Measurements from ENCODE around the gene PUSL1. TPM values are rescaled to one million over a fixed set of nuclear protein-coding genes. Genes with fewer than 3 reads are reported as not detected.

The PUSL1 gene
- total RNA-seq, 1 donor from 2014 or later = 4.7 TPM

DNA sequence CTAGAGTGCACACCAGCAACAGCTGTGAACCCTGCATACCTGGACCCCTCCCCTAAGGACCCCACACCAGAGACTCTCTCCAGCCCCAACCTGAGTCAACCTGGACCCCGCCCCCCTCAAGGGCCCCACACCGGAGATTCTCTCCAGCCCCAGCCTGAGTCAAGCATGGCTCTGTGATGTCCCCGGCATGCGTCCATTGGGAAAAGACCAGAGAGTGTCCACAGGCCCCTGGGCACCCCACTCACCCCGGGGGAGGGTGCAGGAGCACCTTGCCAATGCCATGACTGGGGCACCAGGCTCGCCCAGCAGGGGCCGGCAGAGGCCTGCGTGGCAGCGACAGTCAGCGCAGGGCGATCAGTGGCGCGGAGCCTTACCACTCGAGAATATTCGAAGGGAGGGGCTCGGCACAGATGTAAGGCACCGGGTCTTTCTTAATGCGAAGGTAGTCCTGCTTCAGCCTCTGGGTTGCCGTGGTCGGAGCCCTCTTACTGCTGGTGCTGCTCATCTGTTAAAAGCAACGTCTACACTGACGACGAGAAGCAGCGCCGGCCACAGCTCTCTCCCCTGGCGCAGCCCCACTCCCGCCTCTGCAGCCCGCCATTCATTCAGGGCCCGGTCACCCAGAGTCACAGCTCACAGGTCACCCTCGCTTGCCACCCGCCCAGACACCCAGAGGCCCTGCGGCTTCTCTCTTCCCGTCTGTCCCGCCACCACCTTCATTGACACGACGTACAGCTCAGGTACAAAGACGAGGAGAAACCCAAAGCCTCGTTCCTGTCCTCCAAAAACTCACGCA, 40.7 kb upstream of the PUSL1 start:
- no peak overlapping the region for H3K9ac ChIP-seq (ENCODE audit: low read depth in 1 of 3, low read length in 3 of 3)
- no peaks in the 10 kb centered on the region for H3K27me3 ChIP-seq (ENCODE audit: control insufficient read depth in 3 of 3, insufficient read depth in 3 of 3, low read length in 3 of 3)
- peaks cover 15 to 30% (median 25%) of the 10 kb centered on the region in 3 donors for H3K36me3 ChIP-seq (ENCODE audit: control insufficient read depth in 3 of 3, insufficient read depth in 3 of 3, low read length in 3 of 3)
- H3K4me3 ChIP-seq (ENCODE audit: low read length in 3 of 3) = no peak overlapping the region
- H3K9me3 ChIP-seq (ENCODE audit: control insufficient read depth in 3 of 3, low read length in 3 of 3) = no peaks in the 10 kb centered on the region
- H3K4me1 ChIP-seq (ENCODE audit: control insufficient read depth in 3 of 3, insufficient read depth in 3 of 3, low read length in 3 of 3) = peaks cover 29 to 30% (median 29%) of the 10 kb centered on the region in 3 donors
- H3K27ac ChIP-seq (ENCODE audit: low read depth, low read length) = no peak overlapping the region

DNA sequence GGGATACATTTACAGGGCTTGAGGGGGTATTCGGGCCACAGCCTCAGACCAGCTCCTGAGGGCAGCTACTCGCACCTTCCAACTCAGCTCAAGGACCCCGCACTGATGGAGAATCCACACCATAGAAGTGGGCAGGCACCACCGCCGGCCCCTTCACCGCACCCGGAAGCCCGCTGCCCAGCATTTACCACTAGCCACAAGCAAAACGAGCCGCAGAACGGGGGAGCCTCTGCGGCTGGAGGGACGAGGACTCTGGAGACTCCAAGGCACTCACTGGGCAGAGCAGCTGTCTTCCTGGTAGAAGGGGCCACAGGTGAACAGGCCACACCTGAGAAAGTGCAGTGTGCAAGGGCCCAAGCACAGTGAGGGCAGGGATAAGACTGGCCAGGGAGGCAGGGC, 40.1 kb upstream of the PUSL1 start:
- Histone ChIP-seq H3K4me1 (ENCODE audit: control insufficient read depth in 3 of 3, insufficient read depth in 3 of 3, low read length in 3 of 3) (peaks cover 32 to 35% (median 32%) of the 10 kb centered on the region in 3 donors), H3K27me3 (ENCODE audit: control insufficient read depth in 3 of 3, insufficient read depth in 3 of 3, low read length in 3 of 3) (no peaks in the 10 kb centered on the region), H3K4me3 (ENCODE audit: low read length in 3 of 3) (no peak overlapping the region), H3K9ac (ENCODE audit: low read depth in 1 of 3, low read length in 3 of 3) (no peak overlapping the region), H3K27ac (ENCODE audit: low read depth, low read length) (no peak overlapping the region), H3K9me3 (ENCODE audit: control insufficient read depth in 3 of 3, low read length in 3 of 3) (no peaks in the 10 kb centered on the region), H3K36me3 (ENCODE audit: control insufficient read depth in 3 of 3, insufficient read depth in 3 of 3, low read length in 3 of 3) (peaks cover 10 to 24% (median 20%) of the 10 kb centered on the region in 3 donors)

- Histone ChIP-seq H3K27me3 (ENCODE audit: control insufficient read depth in 3 of 3, insufficient read depth in 3 of 3, low read length in 3 of 3) (no peaks in the 10 kb centered on the region), H3K27ac (ENCODE audit: low read depth, low read length) (peak overlapping the region; percentile 30), H3K4me1 (ENCODE audit: control insufficient read depth in 3 of 3, insufficient read depth in 3 of 3, low read length in 3 of 3) (peaks cover 38 to 48% (median 40%) of the 10 kb centered on the region in 3 donors), H3K36me3 (ENCODE audit: control insufficient read depth in 3 of 3, insufficient read depth in 3 of 3, low read length in 3 of 3) (peaks cover 3 to 15% (median 12%) of the 10 kb centered on the region in 3 donors), H3K4me3 (ENCODE audit: low read length in 3 of 3) (peak overlapping the region; percentile 32 to 52 (median 45)), H3K9me3 (ENCODE audit: control insufficient read depth in 3 of 3, low read length in 3 of 3) (no peaks in the 10 kb centered on the region), H3K9ac (ENCODE audit: low read depth in 1 of 3, low read length in 3 of 3) (peak overlapping the region; percentile 36 to 70 (median 36))
Observed at GRCh38 chr1:1270813-1271212, 37.6 kb upstream of the PUSL1 start.

DNA sequence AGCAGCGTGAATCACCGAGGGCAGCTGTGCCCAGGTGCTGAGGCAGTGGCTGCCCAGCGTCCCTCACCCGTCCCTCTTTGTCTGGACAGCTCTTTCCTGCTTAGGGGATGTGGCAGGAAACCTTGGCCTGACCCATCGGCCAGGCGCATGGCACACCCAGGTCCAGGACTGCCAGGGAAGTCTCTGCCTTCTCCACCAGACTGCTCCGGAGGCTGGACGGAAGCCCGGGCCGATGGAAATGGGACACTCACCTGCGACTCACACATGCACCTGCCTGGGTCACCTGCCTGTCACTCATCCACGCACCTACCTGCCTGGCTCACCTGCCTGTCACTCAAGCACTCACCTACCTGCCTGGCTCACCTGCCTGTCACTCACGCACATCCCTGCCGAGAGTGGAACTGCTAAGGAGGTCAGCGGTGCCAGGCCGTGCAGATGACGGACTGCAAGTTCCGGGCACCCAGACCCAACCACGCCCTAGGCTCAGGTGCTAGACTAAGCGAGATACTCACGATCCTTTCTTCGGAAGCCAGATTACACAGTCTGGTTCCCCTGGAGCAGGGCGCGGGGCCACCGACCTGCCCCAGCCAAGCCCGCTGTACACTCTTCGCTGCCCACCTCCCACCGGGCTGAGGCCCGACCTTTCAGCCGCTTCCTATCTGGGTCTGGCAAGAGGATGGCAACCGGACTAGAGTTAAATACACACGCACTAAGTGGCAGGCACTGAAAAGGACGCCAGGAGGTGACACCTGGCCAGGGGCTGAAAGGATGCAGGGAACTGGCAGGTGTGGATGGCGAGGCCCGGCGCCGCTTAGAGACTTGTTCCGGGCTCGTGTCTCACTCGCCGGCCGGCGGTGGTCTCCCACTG, 35.8 kb upstream of the PUSL1 start:
- Histone ChIP-seq H3K27me3 (ENCODE audit: control insufficient read depth in 3 of 3, insufficient read depth in 3 of 3, low read length in 3 of 3) (no peaks in the 10 kb centered on the region), H3K27ac (ENCODE audit: low read depth, low read length) (peak overlapping the region; percentile 69), H3K4me3 (ENCODE audit: low read length in 3 of 3) (peak overlapping the region; percentile 86 to 93 (median 90)), H3K9me3 (ENCODE audit: control insufficient read depth in 3 of 3, low read length in 3 of 3) (no peaks in the 10 kb centered on the region), H3K4me1 (ENCODE audit: control insufficient read depth in 3 of 3, insufficient read depth in 3 of 3, low read length in 3 of 3) (peaks cover 38 to 48% (median 40%) of the 10 kb centered on the region in 3 donors), H3K9ac (ENCODE audit: low read depth in 1 of 3, low read length in 3 of 3) (peak overlapping the region; percentile 90 to 98 (median 95)), H3K36me3 (ENCODE audit: control insufficient read depth in 3 of 3, insufficient read depth in 3 of 3, low read length in 3 of 3) (peaks cover 2 to 8% (median 6%) of the 10 kb centered on the region in 3 donors)

GRCh38 chr1:1273209-1273511, 35.2 kb upstream of the PUSL1 start:
- peak overlapping the region; percentile 86 to 93 (median 90) for H3K4me3 ChIP-seq (ENCODE audit: low read length in 3 of 3)
- H3K9me3 ChIP-seq (ENCODE audit: control insufficient read depth in 3 of 3, low read length in 3 of 3) = no peaks in the 10 kb centered on the region
- H3K27me3 ChIP-seq (ENCODE audit: control insufficient read depth in 3 of 3, insufficient read depth in 3 of 3, low read length in 3 of 3) = no peaks in the 10 kb centered on the region
- peaks cover 38 to 48% (median 40%) of the 10 kb centered on the region in 3 donors for H3K4me1 ChIP-seq (ENCODE audit: control insufficient read depth in 3 of 3, insufficient read depth in 3 of 3, low read length in 3 of 3)
- H3K9ac ChIP-seq (ENCODE audit: low read depth in 1 of 3, low read length in 3 of 3) = peak overlapping the region; percentile 90 to 98 (median 95)
- H3K27ac ChIP-seq (ENCODE audit: low read depth, low read length) = peak overlapping the region; percentile 69
- H3K36me3 ChIP-seq (ENCODE audit: control insufficient read depth in 3 of 3, insufficient read depth in 3 of 3, low read length in 3 of 3) = peaks cover 2 to 5% (median 3%) of the 10 kb centered on the region in 3 donors

DNA sequence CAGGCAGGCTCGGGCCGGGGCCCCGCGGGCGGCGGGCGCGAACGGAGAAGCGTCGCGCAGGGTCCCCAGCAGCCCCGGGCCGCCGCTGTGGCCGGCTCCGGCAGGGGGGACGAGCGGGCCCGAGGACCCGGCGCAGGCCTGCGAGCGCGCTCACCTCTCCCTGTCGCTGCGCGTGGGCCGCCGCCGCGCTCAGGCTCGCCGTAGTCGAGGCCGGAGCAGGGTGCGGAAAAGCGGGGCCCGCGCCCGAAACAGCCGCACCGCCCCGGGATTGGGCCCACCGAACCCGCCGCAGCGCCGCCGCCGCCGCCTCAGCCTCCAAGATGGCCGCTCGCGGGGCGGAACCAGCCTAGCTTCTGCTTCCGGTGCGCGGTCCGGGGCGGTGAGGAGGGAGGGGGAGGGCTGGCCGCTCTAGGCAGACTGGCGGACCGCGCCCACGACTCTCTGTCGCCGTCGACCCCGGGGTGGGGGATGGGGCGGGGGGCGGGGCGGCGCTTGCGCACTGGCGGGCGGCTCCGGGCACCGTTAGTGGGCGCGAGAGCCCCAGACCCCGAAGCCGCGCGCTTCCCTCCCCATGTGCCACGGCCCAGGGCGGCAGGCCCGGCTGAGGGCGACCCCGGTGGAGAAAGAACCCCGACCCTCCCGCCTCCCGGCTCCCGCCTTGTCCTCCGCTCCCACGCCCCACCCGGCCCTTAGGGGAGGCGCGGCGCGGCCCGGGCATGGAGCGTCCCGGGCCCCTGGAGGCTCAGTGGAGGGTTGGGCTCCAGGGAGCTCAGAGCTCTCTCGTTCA, 34.7 kb upstream of the PUSL1 start, which contains the start of gene UBE2J2:
UBE2J2 (minus strand) TSS at position 343 of the 787 bp plus-strand sequence. CDS start 5,862 bp downstream, outside the sequence.
- no peaks in the 10 kb centered on the region for H3K27me3 ChIP-seq (ENCODE audit: control insufficient read depth in 3 of 3, insufficient read depth in 3 of 3, low read length in 3 of 3)
- peak within 1 kb of the TSS; percentile 86 to 93 (median 90) for H3K4me3 ChIP-seq (ENCODE audit: low read length in 3 of 3)
- peak within 1 kb of the TSS; percentile 90 to 98 (median 95) for H3K9ac ChIP-seq (ENCODE audit: low read depth in 1 of 3, low read length in 3 of 3)
- H3K9me3 ChIP-seq (ENCODE audit: control insufficient read depth in 3 of 3, low read length in 3 of 3) = no peaks in the 10 kb centered on the region
- H3K36me3 ChIP-seq (ENCODE audit: control insufficient read depth in 3 of 3, insufficient read depth in 3 of 3, low read length in 3 of 3) = peaks cover 0 to 3% (median 3%) of the 10 kb centered on the region in 3 donors
- H3K27ac ChIP-seq (ENCODE audit: low read depth, low read length) = peak within 1 kb of the TSS; percentile 69
- H3K4me1 ChIP-seq (ENCODE audit: control insufficient read depth in 3 of 3, insufficient read depth in 3 of 3, low read length in 3 of 3) = peaks cover 38 to 48% (median 40%) of the 10 kb centered on the region in 3 donors

- H3K27ac ChIP-seq (ENCODE audit: low read depth, low read length) = no peak overlapping the region
- peaks cover 38 to 48% (median 40%) of the 10 kb centered on the region in 3 donors for H3K4me1 ChIP-seq (ENCODE audit: control insufficient read depth in 3 of 3, insufficient read depth in 3 of 3, low read length in 3 of 3)
- peak overlapping the region; percentile 83 to 93 (median 84) for H3K4me3 ChIP-seq (ENCODE audit: low read length in 3 of 3)
Observed at GRCh38 chr1:1274299-1274930, 34.0 kb upstream of the PUSL1 start.

GRCh38 chr1:1274931-1275431, 33.4 kb upstream of the PUSL1 start:
- peaks cover 35 to 44% (median 37%) of the 10 kb centered on the region in 3 donors for H3K4me1 ChIP-seq (ENCODE audit: control insufficient read depth in 3 of 3, insufficient read depth in 3 of 3, low read length in 3 of 3)
- no peaks in the 10 kb centered on the region for H3K9me3 ChIP-seq (ENCODE audit: control insufficient read depth in 3 of 3, low read length in 3 of 3)
- peaks cover 0 to 3% (median 3%) of the 10 kb centered on the region in 3 donors for H3K36me3 ChIP-seq (ENCODE audit: control insufficient read depth in 3 of 3, insufficient read depth in 3 of 3, low read length in 3 of 3)
- H3K9ac ChIP-seq (ENCODE audit: low read depth in 1 of 3, low read length in 3 of 3) = peak overlapping the region; percentile 74 to 87 (median 81)
- H3K27me3 ChIP-seq (ENCODE audit: control insufficient read depth in 3 of 3, insufficient read depth in 3 of 3, low read length in 3 of 3) = no peaks in the 10 kb centered on the region
- H3K4me3 ChIP-seq (ENCODE audit: low read length in 3 of 3) = peak overlapping the region; percentile 83 to 93 (median 84)
- no peak overlapping the region for H3K27ac ChIP-seq (ENCODE audit: low read depth, low read length)

More at GRCh38 chr1:1274299-1274930, 34.0 kb upstream of the PUSL1 start:
- H3K36me3 ChIP-seq (ENCODE audit: control insufficient read depth in 3 of 3, insufficient read depth in 3 of 3, low read length in 3 of 3) = peaks cover 0 to 3% (median 3%) of the 10 kb centered on the region in 3 donors
- peak overlapping the region; percentile 74 to 87 (median 81) for H3K9ac ChIP-seq (ENCODE audit: low read depth in 1 of 3, low read length in 3 of 3)
- no peaks in the 10 kb centered on the region for H3K9me3 ChIP-seq (ENCODE audit: control insufficient read depth in 3 of 3, low read length in 3 of 3)
- no peaks in the 10 kb centered on the region for H3K27me3 ChIP-seq (ENCODE audit: control insufficient read depth in 3 of 3, insufficient read depth in 3 of 3, low read length in 3 of 3)

- no peak overlapping the region for H3K9ac ChIP-seq (ENCODE audit: low read depth in 1 of 3, low read length in 3 of 3)
- H3K4me1 ChIP-seq (ENCODE audit: control insufficient read depth in 3 of 3, insufficient read depth in 3 of 3, low read length in 3 of 3) = peaks cover 26 to 36% (median 28%) of the 10 kb centered on the region in 3 donors
- peaks cover 0 to 3% (median 0%) of the 10 kb centered on the region in 3 donors for H3K36me3 ChIP-seq (ENCODE audit: control insufficient read depth in 3 of 3, insufficient read depth in 3 of 3, low read length in 3 of 3)
- H3K9me3 ChIP-seq (ENCODE audit: control insufficient read depth in 3 of 3, low read length in 3 of 3) = no peaks in the 10 kb centered on the region
- no peak overlapping the region for H3K27ac ChIP-seq (ENCODE audit: low read depth, low read length)
- no peak overlapping the region for H3K4me3 ChIP-seq (ENCODE audit: low read length in 3 of 3)
- H3K27me3 ChIP-seq (ENCODE audit: control insufficient read depth in 3 of 3, insufficient read depth in 3 of 3, low read length in 3 of 3) = no peaks in the 10 kb centered on the region
Observed at GRCh38 chr1:1275836-1276235, 32.6 kb upstream of the PUSL1 start.
